ENCODE data around the gene DZIP1. TPM values are rescaled to one million over a fixed set of nuclear protein-coding genes. Genes with fewer than 3 reads are reported as not detected.

The DZIP1 gene
- total and polyA plus RNA-seq, 10 of the 15 experiments (the other 5 are each of a cell fraction or from before 2014, with no cell fraction given) = 0.01 to 1.9 (median 0.55) TPM

DNA sequence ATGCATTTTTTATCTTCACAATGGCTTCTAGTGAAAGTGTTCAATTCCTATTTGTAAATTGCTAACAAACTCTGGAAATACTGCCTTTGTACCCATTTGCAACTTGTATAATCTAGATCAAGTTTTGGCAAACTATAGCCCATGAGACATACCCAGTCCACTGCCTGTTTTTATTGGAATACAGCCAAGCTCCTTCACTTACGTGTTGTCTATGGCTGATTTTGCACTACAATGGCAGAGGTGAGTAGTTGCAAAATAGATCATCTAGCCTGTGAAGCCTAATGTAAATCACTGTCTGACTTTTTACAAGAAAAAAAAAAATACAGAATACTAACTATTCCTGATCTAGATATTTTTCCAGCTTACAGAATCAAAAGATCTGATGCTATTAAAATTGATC, 37.1 kb downstream of the DZIP1 start (continued):
- TF ChIP-seq, protein P1, sequence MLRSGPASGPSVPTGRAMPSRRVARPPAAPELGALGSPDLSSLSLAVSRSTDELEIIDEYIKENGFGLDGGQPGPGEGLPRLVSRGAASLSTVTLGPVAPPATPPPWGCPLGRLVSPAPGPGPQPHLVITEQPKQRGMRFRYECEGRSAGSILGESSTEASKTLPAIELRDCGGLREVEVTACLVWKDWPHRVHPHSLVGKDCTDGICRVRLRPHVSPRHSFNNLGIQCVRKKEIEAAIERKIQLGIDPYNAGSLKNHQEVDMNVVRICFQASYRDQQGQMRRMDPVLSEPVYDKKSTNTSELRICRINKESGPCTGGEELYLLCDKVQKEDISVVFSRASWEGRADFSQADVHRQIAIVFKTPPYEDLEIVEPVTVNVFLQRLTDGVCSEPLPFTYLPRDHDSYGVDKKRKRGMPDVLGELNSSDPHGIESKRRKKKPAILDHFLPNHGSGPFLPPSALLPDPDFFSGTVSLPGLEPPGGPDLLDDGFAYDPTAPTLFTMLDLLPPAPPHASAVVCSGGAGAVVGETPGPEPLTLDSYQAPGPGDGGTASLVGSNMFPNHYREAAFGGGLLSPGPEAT (IDR thresholded peaks at IDR 0.05; ENCODE audit: low read depth) = no peak

DNA sequence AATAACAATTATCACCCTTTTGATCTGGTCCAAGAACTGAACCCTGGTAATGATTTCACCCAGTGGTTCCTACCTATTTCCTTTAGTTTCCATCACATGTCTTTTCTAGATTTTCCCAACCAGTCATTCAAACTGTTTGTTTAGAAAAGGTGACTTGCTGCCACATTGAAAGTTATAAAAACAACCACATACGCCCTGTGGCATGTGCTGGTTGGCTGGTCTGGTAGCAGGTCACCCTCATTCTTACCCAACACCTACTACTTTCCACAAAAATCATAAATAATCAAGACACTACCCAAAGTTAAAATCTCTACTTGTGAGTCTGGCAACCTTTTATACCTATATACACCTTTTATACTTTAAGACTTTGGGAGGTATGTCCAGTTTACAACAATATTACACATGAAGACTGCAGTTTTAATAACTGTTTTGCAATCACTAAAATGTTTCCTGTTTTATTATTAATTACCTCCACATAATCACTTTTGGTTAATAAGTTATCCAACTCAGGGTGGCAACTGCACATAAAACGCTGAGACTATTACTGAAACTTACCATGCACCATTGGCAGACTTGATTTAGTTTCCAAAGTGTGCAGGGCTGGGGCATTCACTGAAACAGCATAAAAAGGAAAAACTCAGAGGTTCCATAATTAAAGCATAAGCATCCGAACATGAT, 38.9 kb downstream of the DZIP1 start:
- no peak overlapping the region for H3K27ac ChIP-seq (ENCODE audit: control insufficient read depth, insufficient read depth)
- H3K79me2 ChIP-seq (ENCODE audit: control insufficient read depth, insufficient read depth, low read length) = no peaks in the 10 kb centered on the region
- H2AFZ ChIP-seq (ENCODE audit: control insufficient read depth, low read depth, low read length) = no peak overlapping the region
- DNase-seq (ENCODE audit: low read depth, low spot score) (no peak), ATAC-seq (no peak), FAIRE-seq (no peak)
- H3K9me3 ChIP-seq (replicated peaks; ENCODE audit: control insufficient read depth, insufficient read depth, low read length) = no peaks in the 10 kb centered on the region
- CTCF ChIA-PET = no interaction called here
- 32% methylated on average over 3 of the region's 3 CpGs for WGBS (ENCODE audit: insufficient coverage, insufficient replicate concordance, low lambda C conversion rate, missing lambda C conversion rate)
- H3K4me2 ChIP-seq (ENCODE audit: control insufficient read depth, insufficient read depth) = no peak overlapping the region
- no peak overlapping the region for H3K9ac ChIP-seq (ENCODE audit: control insufficient read depth, insufficient read depth, low read length)
- in situ Hi-C loops (cut with MboI) = loop anchor here (25.0 kb wide), 1 partner anchor 232 kb away; no protein-coding TSS in a partner anchor
- BruUV-seq (replicated peaks) = no TSS peak
- no peaks in the 10 kb centered on the region for H3K36me3 ChIP-seq (ENCODE audit: control insufficient read depth in 2 of 2, insufficient read depth in 2 of 2, low read length in 1 of 2)
- TF ChIP-seq STAT3 (IDR thresholded peaks at IDR 0.05; ENCODE audit: low read depth, low read length) (no peak), BCL11A (IDR thresholded peaks at IDR 0.05; ENCODE audit: low read depth, low read length) (no peak), ZNF207 (IDR thresholded peaks at IDR 0.05; ENCODE audit: borderline replicate concordance) (no peak), SPI1 (IDR thresholded peaks at IDR 0.05; ENCODE audit: borderline replicate concordance, insufficient read depth, low read depth, low read length) (no peak), DPF2 (IDR thresholded peaks at IDR 0.05) (no peak), MEF2B (IDR thresholded peaks at IDR 0.05; ENCODE audit: partially characterized antibody, poor library complexity, severe bottlenecking) (no peak), SIN3A (IDR thresholded peaks at IDR 0.05; ENCODE audit: low read depth, low read length) (no peak), TCF3 (IDR thresholded peaks at IDR 0.05; ENCODE audit: borderline replicate concordance, insufficient read depth, low read depth, low read length) (no peak), EP300 (IDR thresholded peaks at IDR 0.05; ENCODE audit: borderline replicate concordance in 1 of 2, control insufficient read depth in 1 of 2, low read depth in 2 of 2, low read length in 2 of 2) (no peak), JUND (IDR thresholded peaks at IDR 0.05; ENCODE audit: low read depth, low read length) (no peak), WRNIP1 (IDR thresholded peaks at IDR 0.05; ENCODE audit: borderline replicate concordance, low read depth, low read length) (no peak), IKZF2 (IDR thresholded peaks at IDR 0.05) (no peak)
- H3K4me3 ChIP-seq = no peak overlapping the region
- H4K20me1 ChIP-seq (ENCODE audit: control insufficient read depth, insufficient read depth) = no peaks in the 10 kb centered on the region
- POLR2A ChIA-PET = no interaction called here
- RAD21 ChIA-PET (ENCODE audit: unreplicated experiment) = no interaction called here
- intact Hi-C loops (cut with micrococcal nuclease; ENCODE audit: unreplicated experiment) = no loop called here
- SMC1A ChIA-PET (ENCODE audit: uncharacterized antibody, unreplicated experiment) = no interaction called here
- H3K27me3 ChIP-seq (replicated peaks in 1 of 2; ENCODE audit: control insufficient read depth in 2 of 2, insufficient read depth in 2 of 2, low read length in 1 of 2) = peaks cover 0 to 2% of the 10 kb centered on the region in 2 experiments; a peak in 2 of 4 replicates
- H3K4me1 ChIP-seq (ENCODE audit: control insufficient read depth, insufficient read depth, low read length) = peaks cover 3% of the 10 kb centered on the region; the same call in 1 of the 2 replicates
